HG02970 (cell line): ENCODE measurements around the gene NUP93.
"Not testable (repeated sequence)": the region's sequence is repeated elsewhere in the genome, so short reads cannot be mapped to it uniquely, and the experiment has no call there.

Experiments used
- ATAC-seq: cut with Tn5 transposase; IDR thresholded peaks from one replicate; pipeline ENCODE4 v1.9.1; 2021; ENCODE audit warnings: mild to moderate bottlenecking, moderate library complexity, moderate number of reproducible peaks; ENCODE audit not compliant: unreplicated experiment, low FRiP score

The NUP93 gene

GRCh38 chr16:56739378-56739777 is 9.4 kb downstream of the NUP93 start:
- not testable (repeated sequence) for ATAC-seq

- ATAC-seq, result no peak
Observed at GRCh38 chr16:56741399-56741798, 11.5 kb downstream of the NUP93 start.

- ATAC-seq, result no peak
Observed at GRCh38 chr16:56742030-56742984, 12.4 kb downstream of the NUP93 start.

GRCh38 chr16:56743840-56744239 is 13.9 kb downstream of the NUP93 start:
- ATAC-seq, result no peak

- no peak for ATAC-seq
Observed at GRCh38 chr16:56744996-56745640, 15.2 kb downstream of the NUP93 start.

GRCh38 chr16:56747486-56748045 is 17.6 kb downstream of the NUP93 start:
- no peak for ATAC-seq

GRCh38 chr16:56748191-56748590 is 18.3 kb downstream of the NUP93 start:
- ATAC-seq, result no peak

GRCh38 chr16:56748826-56749225 is 18.9 kb downstream of the NUP93 start:
- no peak for ATAC-seq

- no peak for ATAC-seq
Observed at GRCh38 chr16:56749672-56750491, 20.0 kb downstream of the NUP93 start.

- ATAC-seq, result no peak
Observed at GRCh38 chr16:56753410-56753809, 23.5 kb downstream of the NUP93 start.

- ATAC-seq, result no peak
Observed at GRCh38 chr16:56755038-56755437, 25.1 kb downstream of the NUP93 start.

GRCh38 chr16:56758432-56758831 is 28.5 kb downstream of the NUP93 start:
- no peak for ATAC-seq

- ATAC-seq, result no peak
Observed at GRCh38 chr16:56758930-56759329, 29.0 kb downstream of the NUP93 start.

- no peak for ATAC-seq
Observed at GRCh38 chr16:56763291-56763916, 33.5 kb downstream of the NUP93 start.

GRCh38 chr16:56764835-56765234 is 34.9 kb downstream of the NUP93 start:
- no peak for ATAC-seq

- ATAC-seq, result no peak
Observed at GRCh38 chr16:56765949-56766348, 36.0 kb downstream of the NUP93 start.

- ATAC-seq, result no peak
Observed at GRCh38 chr16:56767024-56767423, 37.1 kb downstream of the NUP93 start.

- no peak for ATAC-seq
Observed at GRCh38 chr16:56769677-56770076, 39.7 kb downstream of the NUP93 start.

- no peak for ATAC-seq
Observed at GRCh38 chr16:56771558-56772279, 41.8 kb downstream of the NUP93 start.
